HG03025 (cell line): ENCODE data around the gene LANCL1.
"Not testable (repeated sequence)": the region's sequence is repeated elsewhere in the genome, so short reads cannot be mapped to it uniquely, and the experiment has no call there.

Source experiments
- ATAC-seq: cut with Tn5 transposase; IDR thresholded peaks from one replicate; pipeline ENCODE4 v1.9.1; 2021; ENCODE audit warnings: mild to moderate bottlenecking, moderate library complexity; ENCODE audit not compliant: unreplicated experiment, low FRiP score

The LANCL1 gene

GRCh38 chr2:210459880-210460279, 16.7 kb downstream of the LANCL1 start:
- ATAC-seq: no peak

- no peak for ATAC-seq
Observed at GRCh38 chr2:210459407-210459806, 17.2 kb downstream of the LANCL1 start.

- ATAC-seq: no peak
Observed at GRCh38 chr2:210458395-210458794, 18.2 kb downstream of the LANCL1 start.

- no peak for ATAC-seq
Observed at GRCh38 chr2:210456571-210456970, 20.0 kb downstream of the LANCL1 start.

GRCh38 chr2:210454336-210454735, 22.2 kb downstream of the LANCL1 start:
- no peak for ATAC-seq

GRCh38 chr2:210452194-210452593, 24.4 kb downstream of the LANCL1 start:
- no peak for ATAC-seq

GRCh38 chr2:210450942-210451341, 25.6 kb downstream of the LANCL1 start:
- not testable (repeated sequence) for ATAC-seq

- ATAC-seq: no peak
Observed at GRCh38 chr2:210445732-210446131, 30.8 kb downstream of the LANCL1 start.

GRCh38 chr2:210445116-210445707, 31.3 kb downstream of the LANCL1 start:
- ATAC-seq: no peak

GRCh38 chr2:210443527-210443926, 33.0 kb downstream of the LANCL1 start:
- ATAC-seq: no peak

GRCh38 chr2:210442878-210443277, 33.7 kb downstream of the LANCL1 start:
- ATAC-seq: no peak

- no peak for ATAC-seq
Observed at GRCh38 chr2:210442457-210442856, 34.1 kb downstream of the LANCL1 start.

GRCh38 chr2:210440206-210440605, 36.4 kb downstream of the LANCL1 start:
- no peak for ATAC-seq

GRCh38 chr2:210435439-210435838, 41.1 kb downstream of the LANCL1 start:
- ATAC-seq: no peak

- no peak for ATAC-seq
Observed at GRCh38 chr2:210432633-210433032, 43.9 kb downstream of the LANCL1 start.

GRCh38 chr2:210429403-210430137, 47.0 kb downstream of the LANCL1 start:
- ATAC-seq: no peak

GRCh38 chr2:210428393-210429179, 48.0 kb downstream of the LANCL1 start:
- ATAC-seq: no peak

GRCh38 chr2:210427309-210427708, 49.2 kb downstream of the LANCL1 start:
- not testable (repeated sequence) for ATAC-seq

- ATAC-seq: no peak
Observed at GRCh38 chr2:210422366-210422765, 54.2 kb downstream of the LANCL1 start.

GRCh38 chr2:210421916-210422315, 54.6 kb downstream of the LANCL1 start:
- no peak for ATAC-seq

GRCh38 chr2:210412660-210413059, 63.9 kb downstream of the LANCL1 start:
- ATAC-seq: no peak
